ENCODE results near the gene MIPOL1.

MIPOL1 gene

GRCh38 chr14:37420622-37421021, 222.9 kb downstream of the MIPOL1 start:
- Histone ChIP-seq H3K4me3 (ENCODE audit: low read depth, low read length) (no peak overlapping the region), H3K36me3 (ENCODE audit: control insufficient read depth in 2 of 2, insufficient read depth in 1 of 2, low read length in 2 of 2) (no peaks in the 10 kb centered on the region), H3K4me1 (ENCODE audit: control insufficient read depth, insufficient read depth, low read length) (no peaks in the 10 kb centered on the region), H3K27ac (ENCODE audit: extremely low read depth, low read depth, low read length) (no peak overlapping the region), H3K9me3 (ENCODE audit: control insufficient read depth, insufficient read depth, low read depth, low read length) (no peaks in the 10 kb centered on the region)
- TF ChIP-seq ZNF624 (tag by site-specific recombination; IDR thresholded peaks at IDR 0.05) (no peak), ZNF214 (tag by site-specific recombination; IDR thresholded peaks at IDR 0.05; ENCODE audit: borderline replicate concordance) (no peak), ZNF571 (tag by site-specific recombination; IDR thresholded peaks at IDR 0.05) (no peak), ELK4 (IDR thresholded peaks at IDR 0.05; ENCODE audit: borderline replicate concordance, low read depth, low read length) (no peak), ZNF23 (tag by site-specific recombination; IDR thresholded peaks at IDR 0.05; ENCODE audit: borderline replicate concordance) (no peak), ZBTB8A (tag by site-specific recombination; IDR thresholded peaks at IDR 0.05) (no peak), GLI2 (tag by site-specific recombination; IDR thresholded peaks at IDR 0.05; ENCODE audit: borderline replicate concordance, low read depth) (no peak), ZNF747 (tag by site-specific recombination; IDR thresholded peaks at IDR 0.05) (no peak), ZNF549 (tag by site-specific recombination; IDR thresholded peaks at IDR 0.05) (no peak)
- CTCF ChIA-PET, result no interaction called here
- POLR2A ChIA-PET, result no interaction called here

- Histone ChIP-seq H3K4me1 (ENCODE audit: control insufficient read depth, insufficient read depth, low read length) (no peaks in the 10 kb centered on the region), H3K9me3 (ENCODE audit: control insufficient read depth, insufficient read depth, low read depth, low read length) (no peaks in the 10 kb centered on the region), H3K36me3 (ENCODE audit: control insufficient read depth in 2 of 2, insufficient read depth in 1 of 2, low read length in 2 of 2) (no peaks in the 10 kb centered on the region), H3K4me3 (ENCODE audit: low read depth, low read length) (no peak overlapping the region), H3K27ac (ENCODE audit: extremely low read depth, low read depth, low read length) (no peak overlapping the region)
- CTCF ChIA-PET, result no interaction called here
- TF ChIP-seq ZNF76 (tag by site-specific recombination; IDR thresholded peaks at IDR 0.05; ENCODE audit: borderline replicate concordance, low read depth), result no peak
- TF ChIP-seq ZNF610 (tag by site-specific recombination; IDR thresholded peaks at IDR 0.05; ENCODE audit: borderline replicate concordance), result no peak
- no peak for TF ChIP-seq ZNF362 (tag by site-specific recombination; IDR thresholded peaks at IDR 0.05)
- TF ChIP-seq TSHZ1 (tag by site-specific recombination; IDR thresholded peaks at IDR 0.05; ENCODE audit: borderline replicate concordance), result no peak
- TF ChIP-seq ZSCAN16 (tag by site-specific recombination; IDR thresholded peaks at IDR 0.05), result no peak
- no peak for TF ChIP-seq ZNF184 (tag by site-specific recombination; IDR thresholded peaks at IDR 0.05)
- no peak for TF ChIP-seq ZNF174 (tag by site-specific recombination; IDR thresholded peaks at IDR 0.05)
- no peak for TF ChIP-seq ZBTB49 (tag by site-specific recombination; IDR thresholded peaks at IDR 0.05; ENCODE audit: low read depth)
- TF ChIP-seq ZNF473 (tag by site-specific recombination; IDR thresholded peaks at IDR 0.05), result no peak
- no peak for TF ChIP-seq ZNF266 (tag by site-specific recombination; IDR thresholded peaks at IDR 0.05; ENCODE audit: low read depth)
- no peak for TF ChIP-seq ZNF37A (tag by site-specific recombination; IDR thresholded peaks at IDR 0.05)
- no peak for TF ChIP-seq ZNF585B (tag by site-specific recombination; IDR thresholded peaks at IDR 0.05)
- no peak for TF ChIP-seq ZNF394 (tag by site-specific recombination; IDR thresholded peaks at IDR 0.05; ENCODE audit: borderline replicate concordance)
- TF ChIP-seq ZNF776 (tag by site-specific recombination; IDR thresholded peaks at IDR 0.05; ENCODE audit: borderline replicate concordance), result no peak
- TF ChIP-seq MYNN (tag by site-specific recombination; IDR thresholded peaks at IDR 0.05; ENCODE audit: borderline replicate concordance), result no peak
- TF ChIP-seq ZNF529 (tag by site-specific recombination; IDR thresholded peaks at IDR 0.05; ENCODE audit: insufficient replicate concordance), result no peak
- POLR2A ChIA-PET, result no interaction called here
Observed at GRCh38 chr14:37422319-37422718, 224.6 kb downstream of the MIPOL1 start.
